M059J (cell line): ENCODE results near the gene NR1D2. TPM values are rescaled to one million over a fixed set of nuclear protein-coding genes. Genes with fewer than 3 reads are reported as not detected.
"Not testable (repeated sequence)": the region's sequence is repeated elsewhere in the genome, so short reads cannot be mapped to it uniquely, and the experiment has no call there.

Experiments used
- DNase-seq: peaks from one replicate; pipeline ENCODE4 v3.0.0-alpha.2; 2012; ENCODE audit warnings: low read depth
- total RNA-seq: library from RNA; depleted of rRNA; stranded (reverse); fragments of >200 nt; shearing (Covaris generic); gene quantifications from 2 replicates; pipeline ENCODE4 v1.2.3, GENCODE V29; 2014; rRNA removed

The NR1D2 gene
- total RNA-seq, 1 experiment from 2014 or later = 23.0 TPM

DNA sequence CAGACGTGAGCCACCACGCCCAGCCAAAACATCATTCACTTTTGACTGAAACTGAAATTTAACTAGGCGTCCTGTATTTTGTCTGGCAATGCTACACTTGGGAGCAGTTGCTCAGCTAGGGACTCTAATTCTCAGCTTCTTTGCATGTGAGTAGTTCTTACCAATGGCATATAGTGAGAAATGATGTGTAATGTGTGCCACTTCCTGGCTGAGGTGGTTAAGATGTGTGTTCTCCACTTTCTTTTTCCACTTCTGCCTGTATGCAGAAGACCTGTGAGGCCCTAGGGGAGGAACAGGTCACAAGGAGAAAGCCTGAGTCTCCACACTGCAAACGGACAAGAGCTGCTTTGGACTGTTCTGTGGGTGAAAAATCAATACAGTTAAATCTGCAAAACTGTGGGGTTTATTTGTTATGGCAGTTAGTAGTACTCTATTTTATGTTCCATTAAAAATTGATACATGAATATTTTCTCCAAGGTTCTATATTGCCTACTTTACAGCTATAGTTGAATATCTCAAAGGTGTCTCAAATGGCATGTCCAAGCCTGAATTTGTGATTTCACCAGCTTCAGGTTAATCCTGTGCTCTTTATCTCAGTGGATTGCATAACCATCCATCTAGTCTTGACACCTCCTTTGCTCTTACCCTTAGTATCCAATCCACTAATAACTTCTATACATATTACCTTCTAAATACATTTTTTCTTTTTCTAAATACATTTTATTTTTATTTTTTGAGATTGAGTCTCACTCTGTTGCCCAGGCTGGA, 59.3 kb downstream of the NR1D2 start:
- no peak for DNase-seq

DNA sequence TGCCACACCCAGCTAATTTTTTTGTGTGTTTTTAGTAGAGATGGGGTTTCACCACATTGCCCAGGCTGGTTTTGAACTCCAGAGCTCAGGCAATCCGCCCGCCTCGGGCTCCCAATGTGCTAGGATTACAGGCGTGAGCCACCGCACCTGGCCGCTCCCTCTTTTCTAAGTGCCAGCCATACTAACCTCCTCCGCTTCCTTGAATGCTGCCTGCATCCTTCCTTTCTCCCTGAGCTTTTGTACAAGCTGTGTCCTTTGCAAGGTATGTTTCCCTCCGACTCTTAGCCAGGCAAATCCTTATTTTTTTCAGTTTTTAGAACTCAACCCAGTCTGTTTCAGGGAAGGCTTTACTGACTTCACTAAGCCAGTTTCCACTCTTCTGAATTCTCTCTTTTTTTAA, 60.6 kb downstream of the NR1D2 start:
- DNase-seq = no peak

DNA sequence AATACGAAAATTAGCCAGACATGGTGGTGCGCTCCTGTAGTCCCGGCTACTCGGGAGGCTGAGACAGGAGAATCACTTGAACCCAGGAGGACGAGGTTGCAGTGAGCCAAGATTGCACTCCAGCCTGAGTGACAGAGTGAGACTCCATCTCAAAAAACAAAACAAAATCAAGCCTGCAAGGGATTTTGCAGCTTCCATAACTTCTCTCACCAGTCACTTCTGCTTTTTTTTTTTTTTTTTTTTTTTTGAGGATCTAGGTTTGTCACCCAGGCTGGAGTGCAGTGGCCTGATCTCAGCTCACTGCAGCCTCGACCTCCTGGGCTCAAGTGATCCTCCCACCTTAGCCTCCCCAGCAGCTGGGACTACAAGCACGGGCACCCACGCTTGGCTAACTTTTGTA, 65.7 kb downstream of the NR1D2 start:
- DNase-seq = not testable (repeated sequence)

DNA sequence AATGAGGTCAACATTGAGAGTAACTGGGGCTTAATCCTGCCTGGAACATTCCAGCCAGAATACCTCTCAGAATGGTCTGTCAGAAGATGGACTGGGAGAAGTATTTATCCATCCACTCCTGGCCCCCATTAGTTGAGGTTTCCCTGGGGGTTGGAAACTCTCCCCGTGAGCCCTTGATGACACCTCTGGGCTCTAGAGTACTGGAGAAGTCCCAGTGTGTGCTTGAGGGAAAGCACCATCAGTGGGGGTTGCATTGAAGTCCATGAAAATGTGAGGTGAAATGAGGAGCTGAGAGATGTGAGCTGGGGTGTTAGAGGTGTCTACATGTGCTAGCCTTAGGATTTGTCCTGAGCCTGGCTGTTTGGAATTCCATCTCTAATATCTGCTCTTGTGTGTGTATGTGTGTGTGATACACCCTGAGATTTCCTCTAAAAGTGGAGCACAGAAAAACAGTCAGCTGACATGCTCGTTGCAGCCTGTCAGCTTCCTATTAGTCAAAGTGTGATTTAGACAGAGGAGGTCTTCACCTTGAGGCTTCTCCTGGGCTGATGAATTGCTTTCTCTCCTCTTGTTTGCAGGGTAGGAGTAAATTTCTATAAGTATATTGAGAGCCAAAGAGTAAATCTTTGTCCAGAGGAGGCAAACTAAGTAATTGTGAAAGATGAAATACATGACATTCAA, 67.6 kb downstream of the NR1D2 start:
- no peak for DNase-seq

DNA sequence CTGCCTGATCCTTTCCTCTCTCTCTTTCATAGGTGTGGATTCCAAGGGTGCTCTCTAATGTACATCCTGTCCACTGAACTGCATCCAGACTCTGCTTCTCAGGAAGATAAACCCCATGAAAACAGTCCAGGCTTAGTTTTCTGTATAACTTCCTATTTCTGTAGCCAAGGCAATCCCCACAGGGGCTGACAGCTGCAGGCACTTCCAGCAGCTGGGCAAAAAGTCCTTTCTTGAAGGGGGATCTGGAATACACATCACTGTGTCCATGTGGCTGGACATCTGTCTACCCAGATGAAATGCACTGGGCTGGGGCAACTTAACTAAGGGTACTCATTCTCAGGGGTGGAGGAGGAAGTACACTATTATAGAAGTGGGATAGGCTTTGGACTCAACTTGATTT, 72.2 kb downstream of the NR1D2 start:
- DNase-seq = no peak

DNA sequence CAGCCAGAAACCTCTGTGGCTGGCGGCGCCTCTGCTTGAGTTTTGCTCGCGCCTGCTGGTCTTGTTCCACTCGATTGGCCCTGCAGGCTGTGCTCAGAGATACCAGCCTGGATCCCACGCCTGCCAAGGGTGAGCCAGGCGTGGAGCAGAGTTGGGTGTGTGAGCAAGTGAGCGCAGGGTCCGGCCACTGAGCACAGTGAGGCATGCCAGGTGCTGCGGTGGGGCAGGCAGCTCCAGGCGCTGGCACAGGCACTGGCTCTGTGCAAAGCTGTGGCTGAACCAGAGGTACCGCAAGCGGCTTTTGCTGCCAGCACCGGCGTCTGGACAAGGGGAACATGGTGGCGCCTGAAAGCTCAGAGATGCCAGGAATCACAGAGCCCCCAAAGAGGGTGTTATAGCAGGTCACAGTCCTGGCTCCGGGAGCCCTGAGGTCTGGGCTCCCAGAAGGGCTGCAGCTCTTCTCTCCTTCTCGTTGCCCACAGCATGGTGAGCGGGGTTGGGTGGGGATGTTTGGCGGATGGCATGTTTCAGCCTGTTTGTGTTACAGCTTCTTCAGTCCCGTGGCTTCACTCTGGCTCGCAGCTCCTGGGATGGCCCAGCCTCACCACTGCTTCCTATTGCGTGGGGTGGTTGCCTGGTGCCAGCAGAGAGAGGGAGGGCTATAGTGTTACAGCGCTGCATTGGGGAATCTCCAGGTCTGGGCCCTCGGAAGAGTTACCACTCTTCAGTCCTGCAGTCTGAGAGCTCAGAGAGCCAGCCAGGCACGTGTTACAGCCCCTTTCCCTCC, 73.9 kb downstream of the NR1D2 start:
- DNase-seq = no peak

DNA sequence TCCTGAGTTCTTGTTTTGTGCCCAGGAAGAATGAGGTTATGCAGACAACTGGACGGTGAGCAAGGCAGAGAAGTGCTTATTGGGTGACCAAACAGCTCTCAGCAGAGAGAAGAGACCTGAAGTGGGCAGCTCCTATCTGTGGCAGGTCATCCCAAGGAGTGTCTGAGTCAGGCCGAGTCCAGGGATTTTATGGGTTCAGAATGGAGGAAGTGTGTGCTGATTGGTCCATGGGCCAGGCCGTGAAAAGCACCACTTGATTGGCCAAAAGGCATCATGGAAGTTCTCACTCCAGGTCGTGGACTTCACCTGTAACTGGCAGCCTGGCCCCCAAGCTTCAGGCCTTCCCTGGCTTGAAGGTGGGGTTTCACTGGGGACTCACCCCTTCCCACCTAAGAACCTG, 74.5 kb downstream of the NR1D2 start:
- DNase-seq = no peak

DNA sequence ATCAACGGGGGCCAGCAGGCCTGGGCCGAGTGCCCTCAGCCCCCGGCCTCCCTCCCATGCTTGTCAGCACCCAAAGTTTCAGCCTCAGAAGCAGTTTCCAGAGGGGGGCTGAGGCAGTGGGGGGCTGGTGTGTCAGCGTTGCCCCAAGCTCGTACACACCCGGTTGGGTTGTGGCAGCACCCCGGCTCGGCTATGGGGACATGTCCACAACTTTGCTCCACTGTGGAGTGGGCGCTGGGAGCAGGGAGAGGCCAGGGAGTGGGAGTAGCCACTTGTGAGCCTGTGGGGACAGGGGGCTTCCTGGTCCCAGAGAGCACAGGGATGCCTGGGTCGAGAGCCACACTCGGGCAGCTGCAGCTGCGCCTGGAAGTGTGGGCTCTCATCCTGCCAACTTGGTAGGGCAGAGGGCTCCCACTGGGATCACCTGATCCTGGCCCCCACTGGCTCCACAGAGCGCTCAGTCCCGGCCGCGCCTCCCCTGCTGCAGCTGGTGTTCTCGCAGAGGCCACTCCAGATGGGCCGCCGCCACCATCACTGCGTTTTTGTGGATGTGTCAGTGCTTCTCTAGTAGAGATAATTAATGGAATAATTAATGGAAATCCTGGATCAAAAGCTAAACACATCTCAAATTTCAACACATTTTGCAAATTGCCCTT, 75.1 kb downstream of the NR1D2 start:
- no peak for DNase-seq

DNA sequence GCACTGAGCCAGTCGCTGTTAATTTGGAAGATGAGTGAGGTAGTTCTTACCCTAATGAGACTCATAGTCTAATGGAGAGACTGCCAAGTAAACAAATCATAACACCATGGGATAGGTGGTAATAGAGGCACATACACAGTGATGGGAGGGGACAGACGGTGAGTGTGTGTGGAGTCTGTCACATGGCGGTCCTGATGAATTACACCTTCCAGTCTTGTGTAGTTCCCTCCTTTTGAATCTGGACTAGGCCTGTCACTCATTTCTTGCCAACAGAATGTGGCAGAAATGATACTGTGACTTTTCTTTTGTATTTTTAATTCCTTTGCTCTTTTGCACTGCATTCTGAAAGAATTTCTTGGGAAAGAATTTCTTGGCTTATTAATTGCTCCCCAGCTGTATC, 78.1 kb downstream of the NR1D2 start:
- DNase-seq = no peak

DNA sequence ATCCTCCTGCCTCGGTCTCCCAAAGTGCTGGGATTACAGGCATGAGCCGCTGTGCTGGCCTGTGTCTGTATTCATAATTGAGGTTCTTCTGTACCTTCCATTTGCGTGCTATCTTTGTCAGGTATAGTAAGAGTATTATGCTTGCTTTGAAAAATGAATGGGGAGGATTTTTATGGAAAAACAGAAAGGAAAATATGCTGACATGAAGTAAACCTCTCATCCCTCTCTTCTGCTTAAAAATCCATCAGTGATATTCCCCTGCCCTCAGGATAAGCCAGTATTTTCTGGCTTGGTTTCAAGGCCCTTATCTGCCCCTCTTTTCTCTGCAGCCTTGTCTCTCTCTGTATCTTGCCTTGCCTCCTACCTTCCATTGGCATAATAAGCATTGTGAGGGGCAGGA, 80.7 kb downstream of the NR1D2 start:
- no peak for DNase-seq

DNA sequence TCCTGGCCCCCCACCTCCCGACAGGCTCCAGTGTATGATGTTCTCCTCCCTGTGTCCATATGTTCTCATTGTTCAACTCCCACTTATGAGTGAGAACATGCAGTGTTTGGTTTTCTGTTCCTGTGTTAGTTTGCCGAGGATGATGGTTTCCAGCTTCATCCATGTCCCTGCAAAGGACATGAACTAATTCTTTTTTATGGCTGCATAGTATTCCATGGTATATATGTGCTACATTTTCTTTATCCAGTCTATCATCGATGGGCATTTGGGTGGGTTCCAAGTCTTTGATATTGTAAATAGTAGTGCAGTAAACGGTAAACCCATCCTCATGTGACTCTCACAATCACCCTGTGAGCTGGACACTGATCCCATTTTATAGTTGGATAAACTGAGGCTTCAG, 81.6 kb downstream of the NR1D2 start:
- not testable (repeated sequence) for DNase-seq

DNA sequence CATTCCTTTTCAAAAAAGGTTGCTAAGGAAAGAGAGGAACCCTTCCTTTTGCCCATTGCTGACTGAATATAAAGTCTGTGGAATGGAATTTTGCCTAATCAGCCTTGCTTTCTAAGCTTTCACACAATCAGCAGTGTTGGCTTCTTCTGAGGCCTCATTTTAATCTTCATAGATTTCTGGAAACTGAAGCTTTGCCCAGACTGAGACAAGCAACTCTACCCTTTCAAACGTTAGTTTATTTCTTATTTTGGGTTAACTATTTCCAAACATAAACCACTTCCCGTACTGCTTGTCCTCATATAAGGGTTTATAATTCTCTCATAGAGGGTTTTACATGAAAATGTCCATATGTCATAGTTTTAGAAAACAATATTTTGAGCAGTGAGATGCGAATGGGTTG, 82.9 kb downstream of the NR1D2 start:
- DNase-seq = no peak

Other genes with a start within 250 kb of the NR1D2 start
- gene UBE2E1, start 139.3 kb upstream of the NR1D2 start, total RNA-seq = 99.0 and 107 TPM in 2 replicates
- gene NKIRAS1, start 28.3 kb upstream of the NR1D2 start, total RNA-seq = 8.8 and 11.9 TPM in 2 replicates
- gene RPL15, start 28.2 kb upstream of the NR1D2 start, total RNA-seq = 1,600 and 2,297 TPM in 2 replicates